GM18507 (cell line): Measurements from ENCODE around the gene SEPTIN11.

Source experiments
- DNase-seq: peaks from one replicate; pipeline ENCODE4 v3.0.0; 2011; ENCODE audit warnings: low read depth; ENCODE audit not compliant: insufficient read length; ENCODE audit errors: extremely low spot score
- FAIRE-seq: peaks from 2 replicates; lab custom pipeline; 2011; peaks lifted over from hg19 to GRCh38; lab: Jason Lieb, UNC

SEPTIN11 gene

GRCh38 chr4:76997077-76997476 is 47.5 kb downstream of the SEPTIN11 start:
- DNase-seq (no peak), FAIRE-seq (no peak)

DNA sequence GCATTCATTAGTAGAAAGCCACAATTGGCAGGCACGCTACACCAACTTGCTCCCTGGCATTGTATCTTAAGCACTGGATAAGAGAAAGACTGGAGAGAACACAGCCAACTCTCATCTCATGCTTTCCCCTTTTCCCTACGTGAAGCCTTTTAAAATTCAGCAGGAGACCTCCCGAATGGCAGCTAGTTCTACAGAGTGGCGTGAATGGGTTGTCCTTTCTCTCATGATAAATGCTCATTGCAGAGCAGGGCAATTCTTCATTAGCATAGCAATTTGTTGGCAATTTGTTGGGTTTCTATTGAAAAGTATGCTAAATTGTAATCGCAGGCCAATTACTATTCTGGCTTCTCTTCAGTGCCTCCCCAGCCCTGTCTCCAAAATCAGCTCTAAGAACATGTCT is 48.0 kb downstream of the SEPTIN11 start:
- FAIRE-seq, result no peak

DNA sequence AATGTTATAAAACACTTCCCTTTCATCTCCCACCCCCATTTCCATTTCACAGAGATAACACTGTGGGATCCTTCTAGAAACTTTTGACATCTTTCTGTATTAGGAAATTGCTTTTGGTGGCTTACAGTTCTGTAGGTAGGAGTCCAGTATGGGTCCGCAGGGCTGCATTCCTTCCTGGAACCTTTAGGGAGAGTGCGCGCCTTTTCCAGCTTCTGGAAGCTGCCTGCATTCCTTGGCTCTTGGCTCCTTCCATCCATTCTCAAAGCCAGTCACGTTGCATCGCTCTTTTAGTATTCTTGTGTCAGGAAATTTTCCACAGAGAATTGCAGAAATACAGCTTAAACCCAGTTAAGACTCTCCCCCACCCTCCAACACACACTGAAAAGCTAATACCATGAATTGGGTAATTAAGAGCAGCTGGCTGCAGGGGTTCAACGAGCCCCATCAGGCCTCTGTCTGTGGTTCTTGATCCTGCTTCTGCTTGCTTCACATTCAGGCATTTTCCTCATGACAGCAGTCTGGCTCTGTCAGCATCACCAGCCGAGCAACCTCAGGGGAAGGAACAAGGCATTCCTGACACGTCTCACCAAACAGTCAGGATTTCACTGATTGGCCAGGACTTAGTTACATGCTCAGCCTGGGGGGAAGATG is 48.8 kb downstream of the SEPTIN11 start:
- DNase-seq, result no peak
- FAIRE-seq, result no peak

More for the DNA sequence above, 48.0 kb downstream of the SEPTIN11 start:
- no peak for DNase-seq
